GM12878 (cell line): ENCODE data around the gene GPR26. TPM values are rescaled to one million over a fixed set of nuclear protein-coding genes. Genes with fewer than 3 reads are reported as not detected.

Experiments used
- ATAC-seq: fragments of 200-7000 bp; cut with Tn5 transposase; 3 replicates; pipeline ENCODE4 v1.9.1; 2020; ENCODE audit warnings: mild to moderate bottlenecking, moderate library complexity
- BruUV-seq: library from RNA; stranded (reverse); fragments of 400-500 nt; replicated peaks from 2 replicates; lab custom pipeline; 2021; lab: Mats Ljungman, UMichigan
- CTCF ChIA-PET: fragments of 300-600 bp; sonication (Branson Sonifier 250); formaldehyde crosslinking; extraction: SDS; loops from one replicate; lab custom pipeline; 2021; ENCODE audit warnings: inconsistent platforms; lab: Yijun Ruan, JAX
- POLR2A ChIA-PET: fragments of 350-600 bp; formaldehyde crosslinking; extraction: SDS; loops from one replicate; lab custom pipeline; 2021; ENCODE audit warnings: inconsistent platforms; lab: Charles Lee
- RAD21 ChIA-PET: fragments of 300-600 bp; sonication (Branson Sonifier 250); formaldehyde crosslinking; loops from one replicate; lab custom pipeline; 2023; ENCODE audit warnings: antibody characterized with exemption; ENCODE audit not compliant: unreplicated experiment; lab: Charles Lee
- SMC1A ChIA-PET: fragments of 300-600 bp; sonication (Branson Sonifier 250); formaldehyde crosslinking; loops from one replicate; lab custom pipeline; 2023; ENCODE audit not compliant: unreplicated experiment, uncharacterized antibody; lab: Charles Lee
- DNase-seq: peaks from one replicate; pipeline ENCODE4 v3.0.0-alpha.2; 2011; ENCODE audit warnings: low read depth, low spot score
- FAIRE-seq: peaks from 3 replicates; lab custom pipeline; 2011; peaks lifted over from hg19 to GRCh38; lab: Jason Lieb, UNC
- H2AFZ ChIP-seq: 2 replicates; pipeline ENCODE4 v1.6.0; 2011; ENCODE audit warnings: low read depth, low read length, control low read depth; ENCODE audit not compliant: control insufficient read depth
- H3K27ac ChIP-seq: 2 replicates; pipeline ENCODE4 v1.5.1; 2011; ENCODE audit warnings: control low read depth; ENCODE audit not compliant: control insufficient read depth, insufficient read depth
- H3K27me3 ChIP-seq, 2 experiments: replicated peaks in 1 of 2; 2 replicates each; pipeline versions ENCODE4 v1.6.0 to v1.6.1; 2011; ENCODE audit warnings: low read length in 1 of 2; ENCODE audit not compliant: control insufficient read depth in 2 of 2, insufficient read depth in 2 of 2
- H3K36me3 ChIP-seq, 2 experiments: 2 replicates each; pipeline ENCODE4 v1.5.1; 2011; ENCODE audit warnings: low read length in 1 of 2; ENCODE audit not compliant: control insufficient read depth in 2 of 2, insufficient read depth in 2 of 2
- H3K4me1 ChIP-seq: 2 replicates; pipeline ENCODE4 v1.6.1; 2011; ENCODE audit warnings: mild to moderate bottlenecking, low read length, moderate library complexity, mixed read lengths; ENCODE audit not compliant: control insufficient read depth, insufficient read depth
- H3K4me2 ChIP-seq: 2 replicates; pipeline ENCODE4 v1.6.0; 2011; ENCODE audit warnings: control low read depth; ENCODE audit not compliant: control insufficient read depth, insufficient read depth
- H3K4me3 ChIP-seq: fragments of 200-600 bp; sonication (generic); 2 replicates; pipeline ENCODE4 v1.5.1; 2016
- H3K79me2 ChIP-seq: 2 replicates; pipeline ENCODE4 v1.6.0; 2011; ENCODE audit warnings: low read length; ENCODE audit not compliant: control insufficient read depth, insufficient read depth
- H3K9ac ChIP-seq: 2 replicates; pipeline ENCODE4 v1.8.0; 2011; ENCODE audit warnings: low read length, control low read depth, mixed read lengths; ENCODE audit not compliant: control insufficient read depth, insufficient read depth
- H3K9me3 ChIP-seq: replicated peaks from 3 replicates; pipeline ENCODE4 v1.5.1; 2011; ENCODE audit warnings: mild to moderate bottlenecking, low read length; ENCODE audit not compliant: control insufficient read depth, insufficient read depth
- H4K20me1 ChIP-seq: 2 replicates; pipeline ENCODE4 v1.6.0; 2011; ENCODE audit not compliant: control insufficient read depth, insufficient read depth
- BCL3 ChIP-seq: IDR thresholded peaks from 2 replicates; pipeline ENCODE4 v1.6.1; 2011; ENCODE audit warnings: borderline replicate concordance, low read depth, mild to moderate bottlenecking, moderate library complexity, low read length; ENCODE audit not compliant: insufficient read depth, poor library complexity, severe bottlenecking
- E2F4 ChIP-seq: IDR thresholded peaks from 2 replicates; pipeline ENCODE4 v1.6.1; 2012; ENCODE audit warnings: low read depth, low read length, improper control_type of control experiment
- MAX ChIP-seq: IDR thresholded peaks from 2 replicates; pipeline ENCODE4 v1.6.1; 2012; ENCODE audit warnings: low read depth, low read length, improper control_type of control experiment
- NFYB ChIP-seq: IDR thresholded peaks from 2 replicates; pipeline ENCODE4 v1.6.1; 2011; ENCODE audit warnings: low read depth, mild to moderate bottlenecking, low read length, improper control_type of control experiment, moderate library complexity; ENCODE audit not compliant: insufficient read depth
- STAT3 ChIP-seq: IDR thresholded peaks from 2 replicates; pipeline ENCODE4 v1.6.1; 2011; ENCODE audit warnings: low read depth, low read length, improper control_type of control experiment
- TARDBP ChIP-seq: IDR thresholded peaks from 2 replicates; pipeline ENCODE4 v1.6.1; 2016; ENCODE audit warnings: borderline replicate concordance
- ZSCAN29 ChIP-seq: fragments of 450-650 bp; IDR thresholded peaks from 2 replicates; pipeline ENCODE4 v1.6.1; 2017; ENCODE audit warnings: mild to moderate bottlenecking, moderate library complexity
- WGBS: methylation state at CpG from one replicate; pipeline ENCODE4 v1.1.6; 2016; ENCODE audit warnings: low lambda C conversion rate; ENCODE audit not compliant: insufficient replicate concordance, insufficient coverage; ENCODE audit errors: missing lambda C conversion rate; 5-methylcytosine and 5-hydroxymethylcytosine counted together
- in situ Hi-C: fragments of 300-500 bp; cut with MboI; formaldehyde crosslinking; loops from 9 replicates; pipeline ENCODE4 v1.14.3; 2018; ENCODE audit warnings: mixed read lengths
- intact Hi-C: fragments of 100-400 bp; cut with micrococcal nuclease; formaldehyde crosslinking; loops from one replicate; pipeline ENCODE4 v1.14.2; 2022; ENCODE audit not compliant: unreplicated experiment
- polyA plus RNA-seq, 11 experiments: library from polyadenylated mRNA; depleted of rRNA in 4 of 11; unstranded in 6 of 11; stranded (reverse) in 5 of 11; fragments of >200 nt; fragmentation: Nextera tagmentation in 4 of 11; fragmentation: Illumina TruSeq in 1 of 11; extraction: Ambion mirVana in 4 of 11; extraction: Trizol in 1 of 11; gene quantifications; 1 replicate in 1 of 11; 2 replicates in 10 of 11; pipeline versions ENCODE4 v1.2.1 to v1.2.3, GENCODE V29; 2011 to 2016; ENCODE audit warnings: inconsistent platforms in 2 of 11, missing spikeins in 2 of 11, low read depth in 1 of 11
- total RNA-seq, 4 experiments: library from RNA; depleted of rRNA in 3 of 4; stranded (reverse); fragments of >200 nt in 3 of 4; fragmentation: Illumina TruSeq in 1 of 4; extraction: Trizol in 1 of 4; gene quantifications; 2 replicates each; pipeline versions ENCODE4 v1.2.1 to v1.2.3, GENCODE V29; 2013 to 2021

The GPR26 gene
- total and polyA plus RNA-seq, 10 of the 15 experiments (the other 5 are each of a cell fraction or from before 2014, with no cell fraction given), result 0.01 to 0.03 TPM; not detected in 8

- BruUV-seq, result no TSS peak
- intact Hi-C loops, result no loop called here
- CTCF ChIA-PET, result interaction anchor here (0.6 kb wide), 1 partner anchor 349 kb away, joined by 3 read pairs; no protein-coding TSS in a partner anchor
- FAIRE-seq (no peak), DNase-seq (no peak), ATAC-seq (no peak)
- Histone ChIP-seq H4K20me1 (no peaks in the 10 kb centered on the region), H3K9me3 (no peaks in the 10 kb centered on the region), H3K27ac (no peak overlapping the region), H3K36me3 (no peaks in the 10 kb centered on the region), H2AFZ (no peak overlapping the region), H3K4me3 (no peak overlapping the region), H3K4me1 (no peaks in the 10 kb centered on the region), H3K79me2 (no peaks in the 10 kb centered on the region), H3K27me3 (peaks cover 3 to 4% of the 10 kb centered on the region in 2 experiments; a peak in 3 of 4 replicates), H3K9ac (no peak overlapping the region), H3K4me2 (no peak overlapping the region)
- SMC1A ChIA-PET, result no interaction called here
- in situ Hi-C loops, result no loop called here
- POLR2A ChIA-PET, result no interaction called here
- RAD21 ChIA-PET, result no interaction called here
- 35% methylated on average over 6 of the region's 6 CpGs for WGBS
- TF ChIP-seq ZSCAN29 (no peak), STAT3 (no peak), E2F4 (no peak), NFYB (no peak), TARDBP (no peak), BCL3 (no peak), MAX (no peak)
Observed at GRCh38 chr10:123651421-123652047, 14.6 kb upstream of the GPR26 start.
